Activated T-helper 9 cell treated with anti-CD3 and anti-CD28 coated beads, Interleukin-2, amount 50 U/mL, for 16 hours (primary cell): ENCODE data around the gene QRFP.
"Not testable (repeated sequence)": the region's sequence is repeated elsewhere in the genome, so short reads cannot be mapped to it uniquely, and the experiment has no call there.

Experiments
- DNase-seq: peaks from one replicate; pipeline ENCODE4 v3.0.0-alpha.2; 2020; ENCODE audit warnings: low read depth

Gene QRFP

DNA sequence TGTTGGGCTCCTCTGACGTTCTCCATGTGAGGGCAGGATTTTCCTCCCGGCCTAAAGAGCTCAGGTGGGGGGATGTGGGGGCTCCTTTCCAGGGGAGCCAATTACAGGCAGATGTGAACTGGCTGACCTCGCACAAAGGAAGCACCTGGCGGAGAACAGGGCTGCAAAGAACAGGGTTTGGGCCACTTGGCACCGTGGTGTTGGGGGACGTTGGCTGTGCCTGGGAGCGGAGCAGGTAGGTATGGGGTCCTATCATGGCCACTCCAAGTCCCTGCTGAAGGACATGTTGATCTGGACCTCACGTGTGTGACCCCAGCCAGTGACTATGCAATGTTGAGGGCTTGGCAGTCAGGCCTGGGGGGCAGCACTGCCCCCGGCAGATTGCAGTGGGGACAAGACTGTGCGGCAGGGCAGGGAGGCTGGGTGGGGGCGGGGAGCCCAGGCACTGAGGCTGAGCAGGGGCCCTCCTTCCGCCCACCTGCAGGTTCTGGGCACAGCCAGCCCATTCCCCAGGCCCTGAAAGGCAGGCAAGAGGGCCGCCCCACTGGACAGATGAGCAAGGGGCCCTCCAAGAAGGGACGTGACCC lies 23.0 kb upstream of the QRFP start:
- DNase-seq = no peak

DNA sequence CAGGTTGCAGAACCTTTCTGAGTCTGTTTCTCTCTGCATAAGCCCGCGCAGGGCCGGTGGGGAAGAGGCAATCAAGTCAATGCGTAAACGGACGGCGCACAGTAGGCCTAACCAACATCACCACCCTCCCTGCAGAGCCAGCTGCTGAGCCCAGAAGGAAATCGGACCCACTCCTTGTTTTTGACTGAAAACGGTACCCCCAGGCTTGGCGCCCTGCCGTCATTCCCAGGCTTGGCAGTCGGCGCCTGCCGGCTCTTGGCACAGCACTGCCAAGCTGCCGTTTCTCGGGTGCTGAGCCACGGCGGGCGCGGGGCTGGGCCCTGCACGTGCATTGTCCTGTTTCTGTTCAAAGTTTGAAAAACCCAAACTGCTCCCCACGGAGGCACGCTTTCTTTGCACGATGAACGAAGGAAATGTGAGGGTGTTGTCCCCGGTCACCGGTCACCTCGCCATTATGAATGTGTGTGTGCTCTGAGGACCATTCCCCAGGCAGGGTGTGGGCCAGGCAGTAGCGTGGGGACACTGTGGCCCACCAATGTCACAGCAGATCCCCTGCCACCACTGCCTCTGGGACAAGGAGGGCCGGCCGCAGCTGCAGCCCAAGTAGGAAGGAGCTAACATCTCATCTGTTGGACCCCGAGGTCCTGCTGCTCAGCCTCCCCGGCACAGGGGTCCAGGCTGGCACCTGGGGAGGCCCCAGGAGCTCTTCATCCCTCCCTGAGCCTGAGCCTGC lies 22.4 kb upstream of the QRFP start:
- no peak for DNase-seq

DNA sequence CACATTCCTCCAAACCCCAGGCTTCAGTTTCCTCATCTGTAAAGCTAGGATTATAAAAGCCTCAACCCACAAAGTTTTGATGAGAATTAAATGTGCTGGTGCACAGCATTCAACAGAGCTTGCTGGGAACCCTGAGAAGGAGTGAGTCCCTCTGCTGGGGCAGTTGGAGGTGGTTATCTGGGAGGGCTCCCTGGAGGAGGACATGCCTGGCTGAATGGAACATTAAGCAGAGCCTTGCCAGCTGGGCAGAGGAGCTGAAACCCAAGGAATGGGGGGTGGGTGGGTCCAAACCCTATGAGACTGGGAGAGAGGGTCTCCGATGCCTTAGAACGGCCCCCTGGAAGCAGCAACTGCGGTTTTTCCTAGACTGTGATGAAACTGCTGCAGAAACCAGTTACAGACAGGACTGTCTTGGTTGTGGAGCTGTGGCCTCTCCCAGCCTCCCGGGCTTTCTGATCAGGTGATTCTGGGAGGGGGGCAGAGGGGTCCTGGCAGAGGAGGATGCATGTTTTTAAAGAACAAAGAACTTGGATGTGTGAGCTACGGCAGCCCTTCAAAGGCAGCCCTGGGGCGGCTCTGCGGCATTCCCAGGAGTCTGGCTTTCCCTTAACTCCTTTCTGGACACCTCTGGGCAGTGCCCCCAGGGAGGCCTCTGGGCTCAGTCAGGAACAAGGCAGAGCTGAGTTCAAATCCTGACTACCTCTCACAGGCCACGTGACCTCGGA lies 21.7 kb upstream of the QRFP start:
- no peak for DNase-seq

DNA sequence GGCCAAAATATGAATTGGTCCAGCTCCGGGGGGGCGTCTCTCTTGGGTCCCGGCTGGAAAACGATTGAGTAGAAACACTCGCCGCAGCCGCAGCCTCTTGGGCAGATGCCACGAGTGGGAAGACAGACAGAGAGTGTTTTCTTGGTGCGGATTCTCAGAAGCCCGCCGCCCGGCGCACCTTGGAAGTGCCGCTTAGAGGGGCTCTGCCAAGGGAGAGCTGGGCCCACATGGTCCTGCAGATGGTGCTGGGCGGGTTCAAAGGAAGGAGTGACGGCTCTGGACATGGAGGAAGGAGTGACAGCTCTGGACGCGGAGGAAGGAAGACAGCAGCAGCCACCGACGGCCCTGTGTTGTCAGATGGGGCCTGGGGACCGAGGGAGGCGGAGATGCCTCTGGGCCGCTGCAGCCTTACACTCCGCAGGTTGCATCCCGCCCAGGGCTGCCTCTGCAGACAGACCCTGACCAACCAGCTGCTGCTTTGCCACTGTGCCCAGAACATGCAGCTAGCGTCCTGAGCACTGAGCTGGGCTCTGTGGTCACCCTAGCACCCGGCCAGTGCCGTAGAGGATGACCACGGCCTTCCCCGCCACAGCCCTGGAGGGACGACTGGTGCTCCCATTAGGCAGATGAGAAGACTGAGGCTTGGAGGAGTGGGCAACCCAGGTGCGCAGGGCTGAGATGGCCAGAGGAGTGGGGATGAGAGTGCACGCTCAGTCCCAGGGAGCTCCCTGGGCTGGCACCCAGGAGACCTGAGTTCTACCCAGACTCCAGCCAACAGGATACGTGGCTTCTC lies 20.8 kb upstream of the QRFP start:
- DNase-seq = no peak

DNA sequence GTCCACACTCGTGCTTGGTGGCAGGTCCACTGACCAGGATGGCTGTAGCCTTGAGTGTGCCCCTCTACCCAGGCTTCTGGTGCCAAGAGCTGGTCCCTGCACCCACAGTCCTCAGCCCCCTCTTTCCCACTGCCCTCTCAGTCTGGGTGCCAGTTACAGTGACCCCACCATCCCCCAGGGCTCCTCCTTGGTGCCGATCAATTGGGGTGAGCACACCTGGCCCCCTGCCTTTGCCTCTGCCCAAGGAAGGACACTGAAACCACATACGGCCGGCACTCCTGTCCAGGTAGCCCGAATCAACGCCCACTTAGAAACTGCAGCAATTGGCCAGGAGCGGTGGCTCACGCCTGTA lies 18.5 kb upstream of the QRFP start:
- DNase-seq = no peak

DNA sequence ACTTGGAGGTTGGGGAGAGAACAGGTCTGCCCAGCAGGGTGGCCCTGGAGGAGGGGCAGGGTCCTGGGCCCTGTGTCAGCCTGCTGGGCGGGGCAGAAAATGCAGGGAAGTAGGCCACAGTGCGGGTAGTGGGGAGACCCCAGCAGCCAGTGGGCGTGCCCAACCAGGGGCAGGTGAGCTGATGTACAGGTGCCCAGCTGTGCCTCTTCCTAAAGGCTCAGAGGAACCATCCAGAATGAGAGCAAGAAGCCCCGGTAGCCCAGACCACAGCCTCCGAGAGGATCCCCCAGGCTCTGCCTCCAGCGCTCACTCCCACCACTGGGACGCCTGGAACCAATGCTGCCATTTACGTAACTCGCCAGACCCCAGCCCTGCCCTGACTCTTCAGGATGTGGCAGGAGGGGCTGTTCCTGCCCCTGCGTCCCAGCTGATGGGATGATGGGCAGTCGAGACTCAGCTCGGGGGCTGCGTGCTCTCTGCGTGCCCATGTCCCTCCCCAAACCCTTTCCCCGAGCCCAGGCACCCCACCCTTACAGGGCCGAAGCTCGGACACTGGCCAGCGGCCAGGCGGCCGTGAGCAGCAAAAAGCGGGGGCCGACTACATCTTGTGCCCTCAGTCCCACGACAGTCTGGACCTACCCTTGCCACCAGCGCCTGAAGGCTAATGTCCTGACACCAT lies 17.9 kb upstream of the QRFP start:
- DNase-seq = no peak

DNA sequence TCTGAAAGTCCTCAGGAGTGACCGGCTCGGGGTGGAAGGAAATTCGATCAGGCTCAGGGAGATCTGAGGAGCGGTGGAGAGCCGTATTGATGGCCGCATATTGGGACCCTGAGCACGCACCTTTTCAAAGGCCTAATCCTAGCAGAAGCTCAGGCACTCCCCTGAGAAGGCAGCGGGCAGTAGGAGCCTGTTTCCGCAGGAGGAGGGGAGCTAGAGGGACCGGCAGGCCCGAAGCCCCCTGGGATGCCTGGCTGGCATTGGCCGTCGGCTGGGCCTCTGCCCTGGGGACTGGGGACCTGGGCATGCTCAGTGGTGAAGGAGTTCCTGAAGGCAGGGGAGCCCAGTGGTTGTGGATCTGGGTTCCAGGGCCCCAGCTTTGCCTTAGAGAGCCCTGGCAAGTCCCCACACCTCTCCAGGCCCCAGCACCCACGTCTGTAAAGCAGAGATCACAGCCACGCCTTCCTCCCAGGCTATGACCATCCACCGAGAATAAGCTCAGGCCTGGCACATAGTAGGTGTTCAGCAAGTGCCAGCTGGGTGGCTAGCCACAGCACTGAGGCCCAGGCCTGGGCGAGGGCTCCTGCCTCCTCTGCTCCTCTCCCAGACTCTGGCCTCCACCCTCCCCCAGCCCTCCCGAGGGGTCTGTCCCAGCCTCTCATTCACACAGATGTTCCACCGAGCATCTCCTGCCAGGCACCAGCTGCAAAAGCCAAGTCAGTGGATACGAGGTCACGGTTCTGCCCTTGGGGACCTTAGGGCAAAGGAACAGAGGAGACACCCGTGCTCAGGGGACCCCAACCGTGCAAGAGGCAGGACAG lies 17.2 kb upstream of the QRFP start:
- no peak for DNase-seq

DNA sequence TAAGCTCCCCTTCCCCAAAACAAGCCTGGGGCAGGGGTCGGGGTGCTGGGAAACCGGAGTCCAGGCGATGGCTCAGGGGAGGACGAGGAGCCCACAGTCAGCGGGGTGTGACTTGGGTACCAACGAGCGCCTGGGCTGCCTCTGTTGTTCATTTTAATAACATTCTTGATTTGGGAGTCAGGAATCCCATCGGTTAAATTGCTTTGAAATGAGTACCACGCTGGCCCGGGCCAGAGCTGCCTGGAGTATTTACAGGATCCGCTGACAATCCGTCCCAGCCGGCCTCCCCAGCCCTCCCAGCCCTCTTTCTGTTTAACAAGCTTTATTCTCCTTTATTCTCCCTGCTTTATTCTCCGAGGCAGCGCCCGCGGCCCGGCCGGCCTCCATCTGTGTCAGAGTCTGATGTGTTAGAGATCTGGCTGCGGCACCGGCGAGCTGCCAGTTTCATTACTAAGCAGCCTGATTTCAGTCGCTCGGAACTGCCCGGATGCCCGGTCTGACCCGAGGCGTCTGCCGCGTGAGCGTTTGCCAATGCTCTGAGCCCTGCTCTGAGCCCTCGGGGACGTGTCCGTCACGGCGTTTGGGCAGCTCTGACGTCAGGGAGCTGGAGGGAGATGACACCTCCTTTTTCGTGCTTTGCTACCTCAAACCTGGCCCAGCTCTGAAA lies 16.5 kb upstream of the QRFP start:
- DNase-seq = no peak

DNA sequence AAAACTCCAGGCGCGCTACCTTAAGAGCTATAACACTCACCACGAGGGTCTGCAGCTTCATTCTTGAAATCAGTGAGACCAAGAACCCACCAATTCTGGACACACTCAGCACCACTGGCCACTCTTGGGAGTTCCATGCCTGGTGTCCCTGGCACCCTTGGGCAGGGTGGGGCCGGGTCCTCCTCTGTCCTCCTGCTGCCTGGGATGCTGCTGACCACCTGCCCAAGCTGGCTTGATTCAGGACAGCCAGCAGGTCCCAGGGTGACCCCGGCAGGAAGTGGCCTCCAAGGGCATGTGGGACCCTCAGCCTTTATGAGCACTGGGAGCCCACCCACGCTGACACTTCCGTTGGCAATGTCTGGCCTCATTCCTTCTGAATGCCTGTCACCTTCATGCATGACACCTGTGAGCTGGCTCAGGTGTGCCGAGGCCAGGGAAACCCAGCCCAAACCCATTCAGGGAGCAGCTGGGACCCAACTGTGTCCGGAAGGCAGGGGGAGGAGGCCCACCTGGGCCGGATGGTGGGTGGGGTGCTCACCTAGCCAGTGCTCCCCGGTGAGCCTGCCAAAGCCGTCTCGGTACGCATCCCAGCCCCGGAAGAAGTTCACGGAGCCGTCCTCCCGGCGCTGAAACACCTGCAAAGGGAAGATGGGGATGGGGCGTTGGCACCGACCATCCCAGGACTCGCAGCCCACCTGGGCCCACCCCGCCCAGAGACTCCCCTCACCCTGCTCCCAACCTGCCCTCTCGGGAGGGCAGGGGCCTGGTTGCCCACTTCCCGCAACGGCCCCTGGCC lies 14.8 kb upstream of the QRFP start:
- no peak for DNase-seq

DNA sequence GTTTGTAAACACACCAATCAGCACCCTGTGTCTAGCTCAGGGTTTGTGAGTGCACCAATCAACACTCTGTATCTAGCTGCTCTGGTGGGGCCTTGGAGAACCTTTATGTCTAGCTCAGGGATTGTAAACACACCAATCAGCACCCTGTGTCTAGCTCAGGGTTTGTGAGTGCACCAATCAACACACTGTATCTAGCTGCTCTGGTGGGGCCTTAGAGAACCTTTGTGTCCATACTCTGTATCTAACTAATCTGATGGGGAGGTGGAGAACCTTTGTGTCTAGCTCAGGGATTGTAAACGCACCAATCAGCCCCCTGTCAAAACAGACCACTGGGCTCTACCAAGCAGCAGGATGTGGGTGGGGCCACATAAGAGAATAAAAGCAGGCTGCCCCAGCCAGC lies 14.1 kb upstream of the QRFP start:
- DNase-seq = not testable (repeated sequence)

DNA sequence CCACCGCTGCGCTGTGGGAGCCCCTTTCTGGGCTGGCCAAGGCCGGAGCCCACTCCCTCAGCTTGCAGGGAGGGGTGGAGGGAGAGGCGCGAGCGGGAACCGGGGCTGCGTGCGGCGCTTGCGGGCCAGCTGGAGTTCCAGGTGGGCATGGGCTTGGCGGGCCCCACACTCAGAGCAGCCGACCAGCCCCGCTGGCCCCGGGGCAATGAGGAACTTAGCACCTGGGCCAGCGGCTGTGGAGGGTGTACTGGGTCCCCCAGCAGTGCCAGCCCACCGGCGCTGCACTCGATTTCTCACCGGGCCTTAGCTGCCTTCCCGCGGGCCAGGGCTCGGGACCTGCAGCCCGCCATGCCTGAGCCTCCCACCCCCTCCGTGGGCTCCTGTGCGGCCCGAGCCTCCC lies 13.4 kb upstream of the QRFP start:
- DNase-seq = not testable (repeated sequence)

DNA sequence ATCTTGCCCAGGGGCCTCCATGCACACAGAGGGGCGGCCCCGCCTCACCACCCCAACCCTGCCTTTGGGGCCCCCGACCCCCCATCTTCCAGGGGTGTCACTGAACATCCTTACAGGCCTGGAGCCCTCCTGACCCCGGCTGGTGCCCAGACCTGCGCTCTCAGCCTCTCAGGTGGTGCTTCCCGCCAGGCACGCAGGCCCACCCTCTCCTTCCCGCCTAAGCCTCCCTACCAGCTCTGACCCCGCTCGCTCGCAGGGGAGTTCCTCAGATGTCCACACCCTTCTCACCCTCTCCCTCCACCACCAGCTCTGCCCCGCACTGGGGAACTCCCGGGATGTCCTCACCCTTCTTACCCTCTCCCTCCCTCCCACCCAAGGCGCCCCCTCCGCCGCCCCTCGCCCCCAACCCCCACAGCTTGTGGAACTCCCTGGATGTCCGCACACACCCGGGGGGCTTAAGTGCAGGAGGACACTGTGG lies 12.3 kb upstream of the QRFP start:
- no peak for DNase-seq

DNA sequence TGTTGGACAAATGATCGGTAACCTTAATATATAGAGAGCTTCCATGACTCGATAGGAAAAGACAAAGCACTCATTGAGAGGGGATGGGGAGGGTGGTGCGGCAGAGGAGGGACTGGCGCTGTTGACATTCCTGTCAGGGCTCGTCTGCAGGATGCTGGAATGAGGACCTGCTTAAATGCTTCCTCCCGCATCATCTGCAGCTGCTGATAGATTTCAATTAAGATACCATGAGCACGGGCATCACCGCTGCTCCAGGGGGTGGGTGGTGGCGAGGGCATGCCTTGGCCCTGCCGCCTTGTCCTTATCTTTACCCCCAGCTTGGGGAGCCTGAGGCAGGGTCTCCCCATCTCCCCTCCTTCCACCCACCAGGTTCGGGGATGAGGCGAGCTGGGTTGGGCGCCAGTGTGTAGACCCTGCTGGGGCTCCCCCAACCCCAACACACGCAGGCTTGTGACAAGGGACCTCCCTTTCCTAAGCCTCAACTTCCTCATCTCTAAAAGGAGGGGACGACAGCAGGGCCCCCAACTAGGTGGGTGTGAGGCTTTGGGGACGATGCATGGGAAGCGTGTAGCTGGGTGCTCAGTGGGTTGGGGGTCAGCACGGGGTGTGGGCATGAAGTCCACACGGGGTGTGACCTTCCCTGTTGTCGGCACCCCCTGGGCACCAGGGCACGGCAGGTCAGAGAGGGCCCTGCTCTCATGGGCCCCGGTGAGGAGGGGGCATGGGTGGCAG lies 11.7 kb upstream of the QRFP start:
- no peak for DNase-seq

DNA sequence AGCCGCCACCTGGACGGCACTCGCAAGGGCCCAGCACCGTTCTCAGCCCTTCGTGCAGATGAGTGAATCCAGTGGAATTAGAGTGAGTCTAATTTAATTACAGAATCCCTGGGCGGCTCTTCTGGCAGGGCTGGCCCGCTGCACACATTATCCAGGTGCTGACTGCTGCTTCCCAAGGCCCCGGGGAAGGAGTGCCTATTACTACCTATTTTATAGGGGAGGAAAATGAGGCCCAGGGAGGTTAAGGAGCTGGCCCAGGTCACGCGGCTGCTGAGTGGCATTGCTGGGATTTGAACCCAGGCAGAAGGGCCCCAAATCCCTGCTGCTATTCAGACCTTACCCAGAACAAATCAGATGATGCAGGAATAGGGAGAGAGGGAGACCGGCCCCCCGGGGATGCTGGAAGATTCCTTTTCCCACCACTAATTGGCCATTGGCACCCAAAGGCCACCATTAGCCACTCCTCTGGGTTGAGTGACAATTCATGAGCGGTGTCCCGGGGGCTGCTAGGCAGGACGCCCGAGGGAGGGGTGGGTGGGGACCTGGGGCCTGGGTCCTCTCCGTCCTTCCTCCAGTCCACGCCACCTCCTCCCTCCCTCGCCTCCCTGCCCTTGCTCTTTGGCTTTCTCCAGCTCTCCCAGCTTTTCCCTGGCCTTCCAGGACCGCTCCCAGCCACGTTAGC lies 10.3 kb upstream of the QRFP start:
- no peak for DNase-seq

DNA sequence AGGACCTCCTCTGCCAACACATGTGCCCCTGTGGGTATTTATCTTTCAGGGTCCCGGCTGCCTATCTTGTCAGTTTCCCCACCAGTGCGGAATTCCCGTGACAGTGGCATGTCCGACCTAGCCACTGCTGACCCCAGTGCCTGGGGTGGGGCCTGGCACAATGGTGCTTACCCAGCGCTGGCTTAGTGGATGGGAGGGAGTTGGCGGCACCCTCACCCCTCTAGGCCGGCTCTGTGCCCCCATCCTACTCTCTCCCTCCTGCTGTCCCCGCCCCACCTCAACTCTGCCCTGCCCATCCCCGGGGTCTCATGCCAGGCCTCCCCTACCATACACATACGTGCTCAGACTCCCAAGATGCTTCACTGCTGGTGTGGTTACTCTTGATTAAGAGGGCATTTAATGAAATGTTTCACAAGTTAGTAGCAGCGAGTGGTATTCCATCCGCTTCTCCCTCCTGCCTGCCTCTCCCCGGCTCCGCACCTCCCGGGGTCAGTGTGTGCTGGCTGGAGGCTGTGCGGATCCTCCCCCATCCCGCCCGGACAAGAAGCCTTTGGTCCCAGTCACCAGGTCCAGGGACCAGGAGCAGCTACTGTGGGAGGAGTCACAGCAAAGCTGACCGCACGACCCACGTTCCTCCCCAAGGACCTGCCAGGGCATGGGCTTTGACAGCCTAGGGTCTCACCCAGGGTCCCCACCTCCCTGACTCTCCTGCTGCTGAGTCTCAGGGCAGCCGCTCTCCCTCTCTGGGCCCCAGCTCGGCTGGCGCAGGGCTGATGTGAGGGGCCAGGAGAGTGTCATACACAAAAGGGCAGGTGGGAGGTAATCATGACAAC lies 9.5 kb upstream of the QRFP start:
- DNase-seq = no peak

DNA sequence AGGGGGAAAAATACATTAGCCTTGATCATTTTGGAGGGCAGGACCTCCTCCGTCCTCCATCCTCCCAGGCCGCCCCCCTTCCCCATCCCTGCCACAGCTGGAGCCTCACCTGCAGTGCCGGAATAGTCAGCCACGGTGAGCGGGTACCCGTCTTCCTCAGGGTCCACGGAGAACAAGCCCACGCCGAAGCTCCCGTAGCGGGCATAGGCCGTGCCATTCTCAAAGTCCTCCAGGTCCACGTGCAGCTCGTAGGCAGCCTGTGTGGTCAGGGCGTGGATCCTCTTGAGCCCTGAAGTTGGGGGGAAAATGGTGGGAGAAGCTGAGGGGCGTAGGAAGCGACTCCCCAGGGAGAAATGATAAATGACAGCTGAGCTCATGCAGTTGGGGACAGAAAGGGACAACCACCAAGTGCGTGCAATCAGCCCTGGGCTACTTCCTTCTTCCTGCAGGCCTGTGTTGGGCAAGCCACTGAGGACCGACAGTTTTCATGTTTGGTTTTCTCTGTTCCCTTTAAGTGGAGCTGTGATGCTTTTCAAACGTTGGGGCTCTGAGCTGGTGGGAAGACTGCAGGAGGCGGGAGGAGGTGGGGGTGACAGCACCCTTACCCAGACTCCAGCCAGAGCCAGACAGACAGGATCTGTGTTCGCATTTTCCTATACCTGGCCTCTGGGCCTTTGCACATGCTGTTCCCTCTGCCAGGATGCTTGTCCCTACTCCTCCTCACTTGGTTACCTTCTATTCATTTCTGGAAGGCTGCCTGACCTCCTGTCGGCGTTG lies 8.7 kb upstream of the QRFP start:
- DNase-seq = no peak
